T-helper 2 cell treated with Interferon-gamma antibody and Interleukin-4, amounts not matched to agents 5 μg/mL and 100 μg/mL, for 36 hours (primary cell): Measurements from ENCODE around the gene PALMD.

Experiments used
- DNase-seq: peaks from one replicate; pipeline ENCODE4 v3.0.0; 2021; ENCODE audit warnings: low spot score
- H3K27ac Mint-ChIP-seq: one replicate; pipeline ENCODE4 v1.8.0; 2021; ENCODE audit warnings: mild to moderate bottlenecking, mixed read lengths
- H3K27me3 Mint-ChIP-seq: one replicate; pipeline ENCODE4 v1.8.0; 2021; ENCODE audit warnings: low read depth, mixed read lengths
- H3K36me3 Mint-ChIP-seq: one replicate; pipeline ENCODE4 v1.8.0; 2021; ENCODE audit warnings: low read depth, mixed read lengths
- H3K4me1 Mint-ChIP-seq: one replicate; pipeline ENCODE4 v1.8.0; 2021; ENCODE audit warnings: low read depth, mixed read lengths
- H3K4me3 Mint-ChIP-seq: one replicate; pipeline ENCODE4 v1.8.0; 2022; ENCODE audit warnings: mild to moderate bottlenecking, moderate library complexity, mixed read lengths
- H3K9me3 Mint-ChIP-seq: one replicate; pipeline ENCODE4 v1.8.0; 2021; ENCODE audit warnings: mixed read lengths

PALMD gene

GRCh38 chr1:99619583-99619982 lies 26.3 kb upstream of the PALMD start:
- Mint-ChIP-seq H3K27ac (no peak overlapping the region), H3K4me3 (no peak overlapping the region), H3K36me3 (no peaks in the 10 kb centered on the region), H3K4me1 (no peaks in the 10 kb centered on the region), H3K9me3 (no peaks in the 10 kb centered on the region), H3K27me3 (no peaks in the 10 kb centered on the region)
- no peak for DNase-seq

- Mint-ChIP-seq H3K4me1 (no peaks in the 10 kb centered on the region), H3K27me3 (no peaks in the 10 kb centered on the region), H3K9me3 (no peaks in the 10 kb centered on the region), H3K27ac (no peak overlapping the region), H3K4me3 (no peak overlapping the region), H3K36me3 (no peaks in the 10 kb centered on the region)
- DNase-seq: no peak
Measured at GRCh38 chr1:99621340-99621901, 24.5 kb upstream of the PALMD start.

GRCh38 chr1:99622702-99623347 lies 23.1 kb upstream of the PALMD start:
- DNase-seq: no peak
- Mint-ChIP-seq H3K27ac (no peak overlapping the region), H3K9me3 (no peaks in the 10 kb centered on the region), H3K4me1 (no peaks in the 10 kb centered on the region), H3K36me3 (no peaks in the 10 kb centered on the region), H3K27me3 (no peaks in the 10 kb centered on the region), H3K4me3 (no peak overlapping the region)

- no peaks in the 10 kb centered on the region for H3K27me3 Mint-ChIP-seq
- H3K4me3 Mint-ChIP-seq: no peak overlapping the region
- no peak for DNase-seq
- H3K36me3 Mint-ChIP-seq: no peaks in the 10 kb centered on the region
- H3K9me3 Mint-ChIP-seq: no peaks in the 10 kb centered on the region
- H3K4me1 Mint-ChIP-seq: no peaks in the 10 kb centered on the region
- H3K27ac Mint-ChIP-seq: no peak overlapping the region
Measured at GRCh38 chr1:99623554-99623953, 22.4 kb upstream of the PALMD start.

- Mint-ChIP-seq H3K36me3 (no peaks in the 10 kb centered on the region), H3K4me1 (no peaks in the 10 kb centered on the region), H3K27ac (no peak overlapping the region), H3K27me3 (peaks cover 2% of the 10 kb centered on the region), H3K4me3 (no peak overlapping the region), H3K9me3 (no peaks in the 10 kb centered on the region)
- no peak for DNase-seq
Measured at GRCh38 chr1:99627615-99628014, 18.3 kb upstream of the PALMD start.

DNA sequence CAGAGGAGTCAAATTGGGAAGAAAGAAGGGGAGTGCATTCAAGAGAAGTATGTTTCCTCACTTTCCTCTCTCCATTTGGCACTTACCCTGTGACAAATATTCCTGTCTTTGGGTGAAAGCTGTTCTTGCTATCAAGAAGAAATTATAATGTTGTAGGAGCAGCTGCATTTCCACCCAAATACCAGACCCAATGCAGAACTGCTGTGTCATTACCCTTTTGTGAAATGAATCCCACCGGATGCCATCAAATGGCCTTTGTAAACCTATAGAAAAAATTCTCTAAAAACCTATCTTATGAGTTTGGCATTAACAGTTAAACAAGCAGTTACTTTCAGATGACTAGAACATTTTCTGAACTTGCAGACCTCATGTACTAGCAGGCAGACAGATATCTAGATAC lies 16.7 kb upstream of the PALMD start:
- Mint-ChIP-seq H3K27ac (no peak overlapping the region), H3K27me3 (peaks cover 2% of the 10 kb centered on the region), H3K36me3 (no peaks in the 10 kb centered on the region), H3K9me3 (no peaks in the 10 kb centered on the region), H3K4me1 (no peaks in the 10 kb centered on the region), H3K4me3 (no peak overlapping the region)
- DNase-seq: no peak

GRCh38 chr1:99634971-99635624 lies 10.8 kb upstream of the PALMD start:
- no peak for DNase-seq
- H3K36me3 Mint-ChIP-seq: no peaks in the 10 kb centered on the region
- H3K27me3 Mint-ChIP-seq: peaks cover 2% of the 10 kb centered on the region
- H3K4me3 Mint-ChIP-seq: no peak overlapping the region
- no peaks in the 10 kb centered on the region for H3K4me1 Mint-ChIP-seq
- H3K9me3 Mint-ChIP-seq: no peaks in the 10 kb centered on the region
- no peak overlapping the region for H3K27ac Mint-ChIP-seq

DNA sequence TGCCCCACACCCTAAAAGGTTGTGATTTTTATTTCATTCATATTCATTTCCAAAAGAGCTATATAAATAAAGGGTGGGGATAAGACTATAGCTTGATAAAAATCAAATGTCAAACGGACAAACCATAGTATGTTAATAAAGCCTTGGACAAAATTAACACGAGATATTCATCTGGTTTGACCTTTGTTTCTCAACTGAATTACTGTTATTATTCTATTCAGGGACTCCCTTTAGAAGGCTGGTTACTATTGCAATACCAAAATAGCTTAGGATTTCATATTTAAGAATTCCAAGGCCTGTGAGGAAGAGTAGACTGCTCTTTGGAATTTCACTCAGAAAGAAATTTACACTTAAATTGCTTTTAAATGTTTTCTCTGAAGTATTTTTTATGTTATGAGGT lies 10.2 kb upstream of the PALMD start:
- H3K9me3 Mint-ChIP-seq: no peaks in the 10 kb centered on the region
- H3K36me3 Mint-ChIP-seq: no peaks in the 10 kb centered on the region

DNA sequence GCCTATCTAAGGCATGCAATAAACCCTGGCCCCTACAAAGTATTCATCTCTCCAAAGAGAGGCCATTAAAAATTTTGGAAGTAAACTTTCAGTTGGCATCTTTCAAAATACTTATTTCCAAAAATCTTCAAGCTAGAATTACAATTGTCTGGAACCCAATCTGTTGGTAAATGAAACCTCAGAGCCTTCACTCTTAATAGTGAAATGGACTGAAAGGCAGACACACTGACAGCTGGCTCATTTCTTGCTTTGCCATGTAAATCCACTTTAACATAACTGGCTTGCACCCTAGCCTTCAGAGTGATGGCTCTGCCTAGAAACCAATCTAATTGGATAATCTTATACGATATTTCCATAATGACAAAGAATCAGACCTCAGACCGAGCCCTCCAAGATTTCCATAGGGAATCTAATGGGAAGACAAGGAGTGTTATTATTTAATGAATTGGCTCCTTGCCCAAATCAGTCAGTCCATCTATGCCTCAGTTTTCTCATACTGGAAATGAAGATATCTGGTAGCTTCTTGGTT lies 9.2 kb upstream of the PALMD start:
- no peak overlapping the region for H3K27ac Mint-ChIP-seq
- DNase-seq: no peak
- no peak overlapping the region for H3K4me3 Mint-ChIP-seq
- H3K36me3 Mint-ChIP-seq: no peaks in the 10 kb centered on the region
- peaks cover 2% of the 10 kb centered on the region for H3K27me3 Mint-ChIP-seq
- H3K4me1 Mint-ChIP-seq: no peaks in the 10 kb centered on the region
- H3K9me3 Mint-ChIP-seq: no peaks in the 10 kb centered on the region

More for the DNA sequence above, 10.2 kb upstream of the PALMD start:
- no peak overlapping the region for H3K27ac Mint-ChIP-seq
- H3K4me3 Mint-ChIP-seq: no peak overlapping the region
- peaks cover 2% of the 10 kb centered on the region for H3K27me3 Mint-ChIP-seq
- no peak for DNase-seq
- no peaks in the 10 kb centered on the region for H3K4me1 Mint-ChIP-seq

- Mint-ChIP-seq H3K4me3 (no peak overlapping the region), H3K27ac (no peak overlapping the region), H3K4me1 (no peaks in the 10 kb centered on the region), H3K27me3 (no peaks in the 10 kb centered on the region), H3K36me3 (no peaks in the 10 kb centered on the region), H3K9me3 (no peaks in the 10 kb centered on the region)
- DNase-seq: no peak
Measured at GRCh38 chr1:99638853-99639252, 7.1 kb upstream of the PALMD start.

DNA sequence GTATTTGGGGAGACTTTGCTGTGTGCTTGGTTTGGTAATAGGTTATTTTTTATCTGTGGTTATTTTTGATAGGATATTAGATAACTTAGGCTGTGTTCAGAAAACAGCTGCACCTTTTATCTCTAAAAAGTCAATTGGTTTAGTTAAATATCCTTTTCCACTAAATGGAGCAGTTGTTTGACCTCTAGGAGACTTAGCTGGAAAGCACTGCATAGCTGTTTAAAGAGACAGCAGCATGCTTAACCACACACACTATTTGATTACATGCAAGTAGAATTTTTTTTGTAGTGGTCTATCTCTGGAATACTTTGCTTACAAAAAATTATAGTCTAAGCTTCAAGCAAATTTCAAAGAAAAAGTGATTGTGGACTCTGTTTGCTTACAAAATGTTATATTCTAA lies 6.5 kb upstream of the PALMD start:
- Mint-ChIP-seq H3K4me3 (no peak overlapping the region), H3K4me1 (no peaks in the 10 kb centered on the region), H3K27ac (no peak overlapping the region), H3K27me3 (no peaks in the 10 kb centered on the region), H3K36me3 (no peaks in the 10 kb centered on the region), H3K9me3 (no peaks in the 10 kb centered on the region)
- no peak for DNase-seq

GRCh38 chr1:99639945-99640344 lies 6.0 kb upstream of the PALMD start:
- no peaks in the 10 kb centered on the region for H3K9me3 Mint-ChIP-seq
- no peaks in the 10 kb centered on the region for H3K4me1 Mint-ChIP-seq
- no peak overlapping the region for H3K27ac Mint-ChIP-seq
- no peak for DNase-seq
- no peaks in the 10 kb centered on the region for H3K36me3 Mint-ChIP-seq
- H3K4me3 Mint-ChIP-seq: no peak overlapping the region
- no peaks in the 10 kb centered on the region for H3K27me3 Mint-ChIP-seq

DNA sequence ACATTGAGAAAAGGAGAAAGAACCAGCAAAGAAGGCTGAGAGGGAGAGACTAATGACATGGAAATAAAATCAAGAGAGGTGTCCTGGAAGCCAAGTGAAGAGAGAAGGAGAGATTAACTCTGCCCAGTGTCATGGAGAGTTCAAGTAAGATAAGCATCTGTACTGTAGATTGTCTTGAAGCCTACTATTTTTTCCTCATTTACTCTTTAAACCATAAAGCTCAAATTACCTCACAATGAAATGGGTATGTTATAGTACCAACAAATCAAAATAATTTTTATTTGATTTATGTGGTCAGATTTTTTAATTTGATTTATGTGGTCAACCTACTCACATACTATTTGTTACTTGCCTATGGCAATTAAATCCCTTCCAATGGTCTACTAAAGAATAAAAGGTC lies 5.2 kb upstream of the PALMD start:
- H3K27ac Mint-ChIP-seq: no peak overlapping the region
- H3K36me3 Mint-ChIP-seq: no peaks in the 10 kb centered on the region
- H3K27me3 Mint-ChIP-seq: peaks cover 4% of the 10 kb centered on the region
- no peaks in the 10 kb centered on the region for H3K9me3 Mint-ChIP-seq
- no peak overlapping the region for H3K4me3 Mint-ChIP-seq
- no peak for DNase-seq
- H3K4me1 Mint-ChIP-seq: no peaks in the 10 kb centered on the region

DNA sequence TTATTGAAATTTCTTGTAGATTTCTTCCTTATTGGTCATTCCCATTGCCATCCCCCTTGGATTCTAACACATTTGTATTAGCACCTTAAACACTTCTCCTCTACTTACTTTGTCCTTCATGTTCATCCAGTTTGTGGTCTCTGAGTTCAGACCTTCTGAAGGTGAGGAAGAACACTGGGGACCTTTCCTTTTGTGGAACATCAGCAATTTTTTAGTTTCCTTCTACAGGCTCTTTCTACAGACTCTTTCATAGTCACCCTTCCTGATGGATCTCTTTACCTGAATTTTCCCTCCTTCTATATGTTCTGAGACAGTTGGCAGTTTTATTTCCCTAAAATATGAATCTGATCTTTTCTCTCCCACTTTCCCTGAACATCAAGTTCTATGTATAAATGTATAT lies 4.4 kb upstream of the PALMD start:
- H3K27ac Mint-ChIP-seq: no peak overlapping the region
- no peak overlapping the region for H3K4me3 Mint-ChIP-seq
- H3K4me1 Mint-ChIP-seq: no peaks in the 10 kb centered on the region
- H3K27me3 Mint-ChIP-seq: peaks cover 11% of the 10 kb centered on the region
- no peaks in the 10 kb centered on the region for H3K9me3 Mint-ChIP-seq
- no peaks in the 10 kb centered on the region for H3K36me3 Mint-ChIP-seq
- no peak for DNase-seq
